Stomach (tissue), 9 donors: Measurements from ENCODE around the gene THAP12. TPM values are rescaled to one million over a fixed set of nuclear protein-coding genes. Genes with fewer than 3 reads are reported as not detected.
"Not testable (repeated sequence)": the region's sequence is repeated elsewhere in the genome, so short reads cannot be mapped to it uniquely, and the experiment has no call there.

ENCODE experiments used
- DNase-seq, 2 donors: peaks; one replicate each; pipeline versions ENCODE4 v3.0.0 to v3.0.0-alpha.2; 2013 to 2019
- H3K27ac ChIP-seq, 5 donors: fragments of 200-600 bp in 4 of 5; sonication (generic) in 4 of 5; one replicate each; pipeline ENCODE4 v1.5.1; 2013 to 2019; ENCODE audit warnings: mild to moderate bottlenecking in 1 of 5, moderate library complexity in 1 of 5
- H3K27me3 ChIP-seq, 3 donors: fragments of 200-600 bp; sonication (generic); one replicate each; pipeline ENCODE4 v1.5.1; 2017 to 2019; ENCODE audit warnings: mixed run types in 1 of 3
- H3K36me3 ChIP-seq, 4 donors: fragments of 200-600 bp; sonication (generic); 1 replicate in 3 of 4; 2 replicates in 1 of 4; pipeline ENCODE4 v1.5.1; 2016 to 2019
- H3K4me1 ChIP-seq, 4 donors: fragments of 200-600 bp; sonication (generic); one replicate each; pipeline ENCODE4 v1.5.1; 2016 to 2019
- H3K4me3 ChIP-seq, 4 donors: fragments of 200-600 bp; sonication (generic) in 3 of 4; one replicate each; pipeline ENCODE4 v1.5.1; 2016 to 2019; ENCODE audit warnings: mild to moderate bottlenecking in 1 of 4
- H3K9me3 ChIP-seq, 4 donors: fragments of 200-600 bp; sonication (generic); one replicate each; pipeline ENCODE4 v1.5.1; 2016 to 2019
- CTCF ChIP-seq, 7 experiments: fragments of 450-650 bp in 4 of 7; fragments of 200-600 bp in 3 of 7; sonication (generic) in 3 of 7; IDR thresholded peaks; one replicate each; pipeline ENCODE4 v1.5.1; 2016 to 2019; ENCODE audit warnings: antibody characterized with exemption in 7 of 7, control low read depth in 2 of 7, mild to moderate bottlenecking in 1 of 7
- EP300 ChIP-seq: sonication (generic); formaldehyde crosslinking; IDR thresholded peaks from one replicate; pipeline ENCODE4 v1.6.1; 2017; ENCODE audit warnings: antibody characterized with exemption
- POLR2A ChIP-seq, 4 donors: fragments of 450-650 bp; IDR thresholded peaks; one replicate each; pipeline ENCODE4 v1.6.1; 2016; ENCODE audit warnings: antibody characterized with exemption in 4 of 4, control low read depth in 2 of 4, mild to moderate bottlenecking in 1 of 4, moderate library complexity in 1 of 4
- POLR2AphosphoS5 ChIP-seq, 3 donors: sonication (generic); formaldehyde crosslinking; IDR thresholded peaks; one replicate each; pipeline ENCODE4 v1.6.1; 2016; ENCODE audit warnings: antibody characterized with exemption in 3 of 3
- WGBS, 5 donors: extraction: QIAGEN DNeasy Blood & Tissue Kit in 3 of 5; methylation state at CpG; one replicate each; pipeline versions ENCODE4 v1.1.5 to v1.1.7; 2013 to 2018; 5-methylcytosine and 5-hydroxymethylcytosine counted together
- intact Hi-C: fragments of 100-400 bp; cut with DNase I; formaldehyde crosslinking; loops from one replicate; pipeline ENCODE4 v1.15.1; 2023; ENCODE audit warnings: low total_unique reads
- polyA plus RNA-seq, 3 donors: library from polyadenylated mRNA; stranded (reverse); fragments of 200-250 nt; gene quantifications; one replicate each; pipeline ENCODE4 v1.2.3, GENCODE V29; 2013
- total RNA-seq, 5 donors: library from RNA; depleted of rRNA; stranded (reverse); fragments of >200 nt; gene quantifications; one replicate each; pipeline versions ENCODE4 v1.1.0 to v1.2.3, GENCODE V29; 2014 to 2016
- donor health status: healthy with polysubstance abuse.
- donor health status: Bipolar disorder and iron deficiency.
- donor health status: healthy.

Gene THAP12
- total and polyA plus RNA-seq, 8 donors: 10.7 to 74.0 (median 25.2) TPM

- WGBS, 5 donors: 80 to 88% (median 83%) methylated on average over 9 of the region's 9 CpGs
- Histone ChIP-seq H3K9me3 (no peaks in the 10 kb centered on the region), H3K4me3 (no peak overlapping the region), H3K27me3 (peaks cover 0 to 4% (median 0%) of the 10 kb centered on the region in 3 donors), H3K36me3 (no peaks in the 10 kb centered on the region), H3K4me1 (no peaks in the 10 kb centered on the region), H3K27ac (no peak overlapping the region)
- DNase-seq: no peak
- intact Hi-C loops: no loop called here
- TF ChIP-seq EP300 (no peak), POLR2A (IDR thresholded peaks at IDR 0.05) (no peak), POLR2AphosphoS5 (IDR thresholded peaks at IDR 0.05) (no peak), CTCF (IDR thresholded peaks at IDR 0.05) (no peak)
Observed at GRCh38 chr11:76327756-76328388, 53.1 kb downstream of the THAP12 start.

- TF ChIP-seq EP300 (no peak), POLR2AphosphoS5 (IDR thresholded peaks at IDR 0.05) (no peak), POLR2A (IDR thresholded peaks at IDR 0.05) (no peak), CTCF (IDR thresholded peaks at IDR 0.05) (no peak)
- Histone ChIP-seq H3K4me1 (peaks cover under 1 to 3% (median 2%) of the 10 kb centered on the region in 4 donors), H3K27ac (no peak overlapping the region), H3K36me3 (no peaks in the 10 kb centered on the region), H3K9me3 (no peaks in the 10 kb centered on the region), H3K4me3 (no peak overlapping the region), H3K27me3 (peaks cover 0 to 11% (median 7%) of the 10 kb centered on the region in 3 donors)
- WGBS, 5 donors: 18 to 31% (median 22%) methylated on average over 1 of the region's 1 CpG
- intact Hi-C loops: no loop called here
- no peak for DNase-seq
Observed at GRCh38 chr11:76327202-76327601, 53.7 kb downstream of the THAP12 start.

- H3K36me3 ChIP-seq: no peaks in the 10 kb centered on the region
- no peaks in the 10 kb centered on the region for H3K9me3 ChIP-seq
- H3K27ac ChIP-seq: no peak overlapping the region
- H3K4me3 ChIP-seq: no peak overlapping the region
- WGBS, 5 donors: 91 to 100% (median 92%) methylated on average over 2 of the region's 2 CpGs
- no peak for DNase-seq
- intact Hi-C loops: no loop called here
- TF ChIP-seq POLR2AphosphoS5 (IDR thresholded peaks at IDR 0.05) (no peak), POLR2A (IDR thresholded peaks at IDR 0.05) (no peak), CTCF (IDR thresholded peaks at IDR 0.05) (no peak), EP300 (no peak)
- H3K4me1 ChIP-seq: peaks cover 8 to 11% (median 10%) of the 10 kb centered on the region in 4 donors
- H3K27me3 ChIP-seq: peaks cover 0 to 31% (median 20%) of the 10 kb centered on the region in 3 donors
Observed at GRCh38 chr11:76325185-76325584, 55.7 kb downstream of the THAP12 start.

- Histone ChIP-seq H3K36me3 (no peaks in the 10 kb centered on the region), H3K4me3 (no peak overlapping the region), H3K27me3 (peaks cover 0 to 43% (median 20%) of the 10 kb centered on the region in 3 donors), H3K4me1 (peaks cover 8 to 11% (median 10%) of the 10 kb centered on the region in 4 donors), H3K9me3 (no peaks in the 10 kb centered on the region), H3K27ac (no peak overlapping the region)
- intact Hi-C loops: no loop called here
- 96 to 98% (median 96%) methylated on average over 6 of the region's 6 CpGs for WGBS, 5 donors
- DNase-seq: no peak
- TF ChIP-seq EP300 (no peak), POLR2A (IDR thresholded peaks at IDR 0.05) (no peak), CTCF (IDR thresholded peaks at IDR 0.05) (no peak), POLR2AphosphoS5 (IDR thresholded peaks at IDR 0.05) (no peak)
Observed at GRCh38 chr11:76323804-76324203, 57.1 kb downstream of the THAP12 start.

- DNase-seq, H3K36me3 ChIP-seq, H3K27ac ChIP-seq, H3K9me3 ChIP-seq, H3K4me3 ChIP-seq, intact Hi-C loops: not testable (repeated sequence)
- Histone ChIP-seq H3K4me1 (peaks cover 8 to 11% (median 10%) of the 10 kb centered on the region in 4 donors), H3K27me3 (peaks cover 0 to 44% (median 20%) of the 10 kb centered on the region in 3 donors)
- WGBS, 5 donors: 92 to 97% (median 93%) methylated on average over 2 of the region's 2 CpGs
Observed at GRCh38 chr11:76323375-76323774, 57.6 kb downstream of the THAP12 start.
